ENCODE results near the gene PALD1.
A peak's percentile ranks its signal among the peaks of the same experiment; 100 is the strongest.

Gene PALD1

DNA sequence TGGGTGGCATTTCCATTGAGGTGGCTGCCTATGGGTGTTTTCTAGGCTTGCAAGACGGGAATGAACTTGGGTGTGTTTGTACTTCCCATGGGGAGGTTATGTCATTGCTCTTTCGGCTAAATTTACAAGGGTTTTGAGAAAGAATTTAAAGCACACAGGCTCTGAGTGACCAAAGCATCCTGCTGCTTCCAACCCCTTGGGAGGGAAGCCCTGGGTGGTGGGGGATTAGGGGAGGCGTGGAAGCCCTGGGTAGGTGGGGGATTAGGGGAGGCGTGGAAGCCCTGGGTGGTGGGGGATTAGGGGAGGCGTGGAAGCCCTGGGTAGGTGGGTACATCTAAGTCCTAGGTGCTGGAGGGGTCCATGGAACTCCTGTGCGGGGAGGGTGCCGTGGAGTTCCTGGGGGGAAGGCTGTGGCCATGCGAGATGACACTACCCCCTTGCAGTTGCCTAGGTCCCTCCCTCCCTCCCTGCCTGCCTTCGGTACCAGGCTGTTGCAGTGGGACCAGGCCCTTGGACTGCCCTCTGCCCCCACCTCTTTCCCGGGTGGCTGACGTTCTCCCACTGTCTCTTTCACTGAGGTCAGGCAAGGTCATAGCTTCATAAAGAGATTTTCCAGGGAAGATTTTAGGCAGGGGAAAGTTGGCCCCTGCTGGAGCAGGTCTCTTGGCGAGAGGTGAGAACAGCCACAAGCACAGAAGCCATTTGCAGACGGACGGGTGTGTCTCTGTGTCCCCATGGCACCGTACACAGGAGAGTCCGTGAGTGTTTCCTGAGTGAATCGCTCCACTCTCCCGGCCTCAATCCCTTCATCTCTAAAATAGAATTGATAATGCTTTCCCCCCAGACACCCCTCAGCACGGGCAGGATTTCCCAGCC is 104.5 kb downstream of the PALD1 start:
- no peak for DNase-seq (ENCODE audit: low read depth, low spot score)
- no CpG with 5 or more reads among the region's 19 CpGs for WGBS (ENCODE audit: insufficient coverage, insufficient read length)
- Histone ChIP-seq H3K36me3 (ENCODE audit: control insufficient read depth, insufficient read depth, low read length) (no peaks in the 10 kb centered on the region), H3K4me3 (ENCODE audit: low read length) (no peak overlapping the region), H3K4me1 (ENCODE audit: control insufficient read depth, insufficient read depth, low read length) (peaks cover 4% of the 10 kb centered on the region; the same call in 1 of the 2 replicates), H3K27ac (ENCODE audit: low read length) (no peak overlapping the region), H3K9me3 (ENCODE audit: control insufficient read depth, insufficient read depth, low read length) (no peaks in the 10 kb centered on the region), H3K27me3 (ENCODE audit: control insufficient read depth, insufficient read depth, low read length) (no peaks in the 10 kb centered on the region)

DNA sequence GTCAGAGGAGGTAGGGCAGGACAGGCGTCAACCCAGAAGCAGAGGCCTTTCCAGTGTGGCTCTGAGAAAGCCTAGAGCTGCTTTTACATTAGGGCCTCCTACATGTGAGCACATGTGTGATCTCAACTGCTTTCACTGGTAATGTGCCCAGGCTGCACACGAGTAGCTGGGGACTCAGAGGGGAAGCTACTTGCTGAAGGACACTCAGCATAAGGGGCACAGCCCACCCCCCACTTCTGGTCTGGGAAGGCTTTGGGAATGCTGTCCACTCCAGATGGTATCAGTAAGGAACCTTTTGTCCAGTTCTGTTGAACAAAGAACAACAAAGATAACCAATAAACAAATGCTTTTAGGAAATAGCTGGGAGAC is 105.1 kb downstream of the PALD1 start:
- no peak overlapping the region for H3K27ac ChIP-seq (ENCODE audit: low read length)
- H3K4me3 ChIP-seq (ENCODE audit: low read length) = no peak overlapping the region
- H3K4me1 ChIP-seq (ENCODE audit: control insufficient read depth, insufficient read depth, low read length) = peaks cover 4% of the 10 kb centered on the region; the same call in 1 of the 2 replicates
- no peaks in the 10 kb centered on the region for H3K9me3 ChIP-seq (ENCODE audit: control insufficient read depth, insufficient read depth, low read length)
- no peak for DNase-seq (ENCODE audit: low read depth, low spot score)
- WGBS (ENCODE audit: insufficient coverage, insufficient read length) = no CpG with 5 or more reads among the region's 2 CpGs
- no peaks in the 10 kb centered on the region for H3K27me3 ChIP-seq (ENCODE audit: control insufficient read depth, insufficient read depth, low read length)
- no peaks in the 10 kb centered on the region for H3K36me3 ChIP-seq (ENCODE audit: control insufficient read depth, insufficient read depth, low read length)

DNA sequence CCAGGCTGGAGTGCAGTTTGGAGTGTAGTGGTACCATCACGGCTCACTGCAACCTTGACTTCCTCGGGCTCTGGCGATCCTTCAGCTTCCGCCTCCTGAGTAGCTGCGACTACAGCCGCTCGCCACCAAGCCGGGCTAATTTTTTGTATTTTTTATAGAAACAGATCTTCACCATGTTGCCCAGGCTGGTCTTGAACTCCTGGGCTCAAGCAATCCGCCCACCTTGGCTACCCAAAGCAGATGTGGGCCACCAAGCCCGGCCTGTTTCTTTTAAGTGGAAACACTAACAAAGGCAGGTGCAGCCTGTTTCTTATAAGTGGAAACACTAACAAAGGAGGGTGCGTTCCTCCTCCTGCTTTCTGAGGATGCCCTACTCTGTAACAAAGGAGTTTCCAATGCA is 105.8 kb downstream of the PALD1 start:
- Histone ChIP-seq H3K27me3 (ENCODE audit: control insufficient read depth, insufficient read depth, low read length) (no peaks in the 10 kb centered on the region), H3K27ac (ENCODE audit: low read length) (no peak overlapping the region), H3K4me3 (ENCODE audit: low read length) (no peak overlapping the region), H3K36me3 (ENCODE audit: control insufficient read depth, insufficient read depth, low read length) (no peaks in the 10 kb centered on the region), H3K9me3 (ENCODE audit: control insufficient read depth, insufficient read depth, low read length) (no peaks in the 10 kb centered on the region), H3K4me1 (ENCODE audit: control insufficient read depth, insufficient read depth, low read length) (peaks cover 4% of the 10 kb centered on the region; the same call in 1 of the 2 replicates)
- no peak for DNase-seq (ENCODE audit: low read depth, low spot score)
- no CpG with 5 or more reads among the region's 11 CpGs for WGBS (ENCODE audit: insufficient coverage, insufficient read length)

DNA sequence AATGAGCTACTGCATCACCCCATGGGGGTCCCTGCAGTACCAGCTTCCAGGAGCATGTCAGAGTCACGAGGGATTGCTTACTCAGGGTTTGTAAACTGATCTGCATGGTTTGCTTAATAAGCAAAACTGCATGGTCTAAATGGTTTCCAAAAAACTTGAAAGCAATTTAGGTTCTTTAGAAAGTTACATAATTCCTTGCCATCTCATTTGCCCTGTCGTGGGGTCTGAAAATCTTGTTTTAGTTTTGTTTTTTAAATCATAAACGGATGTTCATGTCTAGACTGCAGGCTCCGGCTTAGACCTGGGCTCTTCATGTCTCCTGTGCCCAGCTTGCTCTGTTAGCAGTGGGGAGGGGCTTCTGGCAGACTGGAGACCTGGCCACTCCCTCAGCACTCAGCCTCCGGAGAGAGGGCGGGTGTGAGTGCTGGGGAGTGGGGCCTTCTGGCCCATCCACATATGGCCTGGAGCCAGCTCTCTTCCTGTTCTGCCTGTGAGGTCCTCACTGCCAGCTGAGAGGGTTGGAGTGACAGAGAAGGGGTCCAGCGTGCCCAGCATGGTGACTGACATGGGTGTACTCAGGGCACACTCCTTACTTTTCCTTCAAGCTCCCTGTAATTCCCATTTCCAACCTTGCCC is 106.5 kb downstream of the PALD1 start:
- peak; percentile 55 for DNase-seq (ENCODE audit: low read depth, low spot score)
- WGBS (ENCODE audit: insufficient coverage, insufficient read length) = no CpG with 5 or more reads among the region's 7 CpGs
- Histone ChIP-seq H3K4me1 (ENCODE audit: control insufficient read depth, insufficient read depth, low read length) (peaks cover 4% of the 10 kb centered on the region; the same call in 1 of the 2 replicates), H3K4me3 (ENCODE audit: low read length) (no peak overlapping the region), H3K27ac (ENCODE audit: low read length) (no peak overlapping the region), H3K36me3 (ENCODE audit: control insufficient read depth, insufficient read depth, low read length) (no peaks in the 10 kb centered on the region), H3K9me3 (ENCODE audit: control insufficient read depth, insufficient read depth, low read length) (no peaks in the 10 kb centered on the region), H3K27me3 (ENCODE audit: control insufficient read depth, insufficient read depth, low read length) (no peaks in the 10 kb centered on the region)

DNA sequence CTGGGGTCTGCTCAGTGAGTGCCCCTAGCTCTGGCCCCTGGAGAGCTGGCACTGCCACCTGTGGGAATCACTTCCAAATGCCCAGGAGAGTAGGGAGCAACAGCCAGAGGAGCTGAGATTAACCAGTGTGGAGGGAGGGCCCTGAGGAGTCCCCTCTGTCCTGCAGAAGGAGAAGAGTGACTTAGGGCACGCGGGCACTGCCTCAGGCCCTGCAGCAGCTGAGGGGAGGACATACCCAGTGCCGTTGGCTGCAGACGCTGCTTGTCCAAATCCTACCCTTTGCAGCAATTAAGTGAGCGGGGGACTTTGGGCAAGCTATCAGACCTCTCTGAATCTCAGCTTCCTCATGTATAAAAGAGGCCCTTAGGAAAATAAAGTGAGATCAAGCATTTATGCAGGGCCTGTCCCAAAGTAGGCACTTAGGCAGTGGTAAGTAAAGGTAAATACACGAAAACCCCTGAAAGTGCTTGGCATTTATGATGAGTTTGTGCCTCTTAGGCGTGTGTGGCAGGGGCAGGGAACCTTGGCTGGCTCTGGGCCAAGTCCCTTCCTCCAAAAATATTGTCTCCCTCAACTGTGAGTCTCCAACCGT is 107.1 kb downstream of the PALD1 start:
- no peak overlapping the region for H3K27ac ChIP-seq (ENCODE audit: low read length)

DNA sequence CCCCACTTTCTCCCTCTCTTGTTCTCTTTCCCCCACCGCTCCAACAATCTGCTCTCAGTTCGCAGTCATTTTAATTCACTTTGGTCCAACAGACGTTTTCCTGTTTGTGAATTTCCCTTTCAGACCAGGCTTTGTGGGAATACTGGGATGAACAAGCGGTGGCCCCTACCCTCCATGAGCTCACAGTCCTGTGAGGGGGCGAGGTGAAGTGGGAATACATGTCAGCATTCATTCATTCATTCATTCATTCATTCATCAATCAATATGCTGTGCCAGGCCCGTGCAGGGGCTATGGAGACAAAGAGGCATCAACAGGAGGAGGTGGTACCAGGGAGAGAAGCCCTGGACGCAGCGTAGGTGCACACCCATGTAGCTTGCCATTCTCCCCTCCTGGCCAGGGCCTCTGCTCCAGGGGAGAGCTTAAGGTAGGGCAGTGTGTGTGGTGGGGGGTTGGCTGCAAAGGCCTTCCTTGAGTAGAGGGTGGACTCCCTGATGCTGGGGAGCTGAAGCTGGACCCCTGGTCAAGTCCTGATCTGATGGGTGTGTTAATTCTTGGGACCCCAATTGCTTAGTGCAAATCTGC is 107.9 kb downstream of the PALD1 start:
- H3K27me3 ChIP-seq (ENCODE audit: control insufficient read depth, insufficient read depth, low read length) = no peaks in the 10 kb centered on the region
- DNase-seq (ENCODE audit: low read depth, low spot score) = no peak
- no peaks in the 10 kb centered on the region for H3K36me3 ChIP-seq (ENCODE audit: control insufficient read depth, insufficient read depth, low read length)
- H3K4me3 ChIP-seq (ENCODE audit: low read length) = no peak overlapping the region
- peaks cover 4% of the 10 kb centered on the region; the same call in 1 of the 2 replicates for H3K4me1 ChIP-seq (ENCODE audit: control insufficient read depth, insufficient read depth, low read length)
- no CpG with 5 or more reads among the region's 8 CpGs for WGBS (ENCODE audit: insufficient coverage, insufficient read length)
- no peak overlapping the region for H3K27ac ChIP-seq (ENCODE audit: low read length)
- no peaks in the 10 kb centered on the region for H3K9me3 ChIP-seq (ENCODE audit: control insufficient read depth, insufficient read depth, low read length)

More for the DNA sequence above, 107.1 kb downstream of the PALD1 start:
- H3K4me1 ChIP-seq (ENCODE audit: control insufficient read depth, insufficient read depth, low read length) = peaks cover 4% of the 10 kb centered on the region; the same call in 1 of the 2 replicates
- H3K9me3 ChIP-seq (ENCODE audit: control insufficient read depth, insufficient read depth, low read length) = no peaks in the 10 kb centered on the region
- no peaks in the 10 kb centered on the region for H3K36me3 ChIP-seq (ENCODE audit: control insufficient read depth, insufficient read depth, low read length)
- DNase-seq (ENCODE audit: low read depth, low spot score) = no peak
- WGBS (ENCODE audit: insufficient coverage, insufficient read length) = no CpG with 5 or more reads among the region's 8 CpGs
- H3K4me3 ChIP-seq (ENCODE audit: low read length) = no peak overlapping the region
- H3K27me3 ChIP-seq (ENCODE audit: control insufficient read depth, insufficient read depth, low read length) = no peaks in the 10 kb centered on the region

DNA sequence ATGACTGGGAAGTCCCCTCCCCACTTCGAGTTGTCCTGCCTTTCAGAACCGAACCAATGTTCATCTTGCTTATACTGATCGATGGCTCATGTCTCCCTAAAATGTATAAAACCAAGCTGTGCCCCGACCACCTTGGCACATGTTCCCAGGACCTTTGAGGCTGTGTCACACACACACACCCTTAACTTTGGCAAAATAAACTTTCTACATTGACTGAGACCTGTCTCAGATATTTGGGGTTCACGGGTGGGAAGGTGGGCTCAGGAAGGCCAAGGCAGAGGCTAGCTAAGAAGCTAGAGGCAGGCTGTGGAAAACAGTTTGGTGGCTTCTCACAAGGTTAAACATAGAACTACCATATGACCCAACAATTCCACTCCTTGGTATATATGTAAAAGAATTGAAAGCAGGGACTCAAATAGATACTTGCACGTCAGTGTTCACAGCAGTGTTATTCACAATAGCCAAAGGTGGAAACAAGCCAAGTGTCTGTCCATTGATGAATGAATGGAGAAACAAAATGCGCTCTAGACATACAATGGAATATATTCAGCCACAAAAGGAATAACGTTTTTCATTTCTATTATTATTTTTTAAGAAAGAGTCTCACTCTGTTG is 108.6 kb downstream of the PALD1 start:
- Histone ChIP-seq H3K27me3 (ENCODE audit: control insufficient read depth, insufficient read depth, low read length) (no peaks in the 10 kb centered on the region), H3K9me3 (ENCODE audit: control insufficient read depth, insufficient read depth, low read length) (no peaks in the 10 kb centered on the region), H3K36me3 (ENCODE audit: control insufficient read depth, insufficient read depth, low read length) (no peaks in the 10 kb centered on the region), H3K4me3 (ENCODE audit: low read length) (no peak overlapping the region), H3K4me1 (ENCODE audit: control insufficient read depth, insufficient read depth, low read length) (peaks cover 4% of the 10 kb centered on the region; the same call in 1 of the 2 replicates), H3K27ac (ENCODE audit: low read length) (no peak overlapping the region)
- WGBS (ENCODE audit: insufficient coverage, insufficient read length) = no CpG with 5 or more reads among the region's 8 CpGs
- no peak for DNase-seq (ENCODE audit: low read depth, low spot score)

DNA sequence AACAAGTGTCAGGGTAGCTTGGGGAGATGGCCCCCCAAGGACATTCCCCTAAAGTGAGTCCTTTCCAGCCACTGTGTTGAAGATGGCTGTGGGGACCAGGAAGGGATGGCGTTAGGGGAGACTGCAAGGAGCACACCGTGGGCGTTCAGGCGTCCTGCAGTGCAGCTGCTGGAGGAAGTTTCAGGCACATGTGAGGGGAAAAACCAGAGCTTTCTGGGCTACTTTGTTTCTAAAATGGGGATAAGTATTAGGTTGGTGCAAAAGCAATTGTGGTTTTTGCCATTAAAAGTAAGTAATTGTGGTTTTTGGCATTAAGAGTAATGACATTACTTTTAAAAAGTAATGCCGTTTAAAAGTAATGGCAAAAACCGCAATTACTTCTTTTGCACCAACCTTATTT is 109.7 kb downstream of the PALD1 start:
- no CpG with 5 or more reads among the region's 6 CpGs for WGBS (ENCODE audit: insufficient coverage, insufficient read length)
- Histone ChIP-seq H3K27me3 (ENCODE audit: control insufficient read depth, insufficient read depth, low read length) (no peaks in the 10 kb centered on the region), H3K4me1 (ENCODE audit: control insufficient read depth, insufficient read depth, low read length) (peaks cover 4% of the 10 kb centered on the region; the same call in 1 of the 2 replicates), H3K9me3 (ENCODE audit: control insufficient read depth, insufficient read depth, low read length) (no peaks in the 10 kb centered on the region), H3K27ac (ENCODE audit: low read length) (no peak overlapping the region), H3K36me3 (ENCODE audit: control insufficient read depth, insufficient read depth, low read length) (no peaks in the 10 kb centered on the region), H3K4me3 (ENCODE audit: low read length) (no peak overlapping the region)
- no peak for DNase-seq (ENCODE audit: low read depth, low spot score)

DNA sequence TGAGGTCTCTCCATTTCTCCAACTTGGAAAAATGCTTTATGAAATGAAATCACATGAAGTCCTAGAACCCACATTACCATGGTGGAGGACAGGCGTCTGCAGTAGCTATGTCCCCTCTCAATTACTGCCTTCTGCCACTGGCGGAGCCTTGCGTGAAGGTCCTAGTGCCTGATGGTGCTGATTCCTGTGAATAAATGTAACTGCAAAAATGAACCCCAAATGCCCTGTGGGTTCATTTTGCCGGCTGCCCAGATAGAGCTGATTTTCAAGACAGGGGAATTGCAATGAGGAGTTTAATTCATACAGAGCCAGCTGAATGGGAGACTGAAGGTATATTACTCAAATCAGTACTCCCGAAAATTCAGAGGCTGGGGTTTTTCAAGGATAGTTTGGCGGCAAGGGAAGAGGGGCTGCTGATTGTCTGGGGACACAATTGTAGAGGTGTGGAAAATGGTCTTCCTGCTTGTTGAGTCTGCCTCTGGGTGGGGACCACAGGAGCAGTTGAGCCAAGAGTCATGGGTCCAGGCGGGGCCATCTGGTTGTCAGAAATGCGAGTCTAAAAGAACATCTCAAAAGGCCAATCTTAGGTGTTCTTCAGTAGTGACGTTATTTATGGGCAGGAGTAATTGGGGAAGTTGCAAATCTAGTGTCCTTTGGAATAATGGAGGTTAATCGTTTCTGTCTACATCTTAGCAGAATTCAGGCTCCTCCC is 110.4 kb downstream of the PALD1 start:
- H3K4me1 ChIP-seq (ENCODE audit: control insufficient read depth, insufficient read depth, low read length) = peaks cover 4% of the 10 kb centered on the region; the same call in 1 of the 2 replicates
- WGBS (ENCODE audit: insufficient coverage, insufficient read length) = no CpG with 5 or more reads among the region's 10 CpGs
- no peak overlapping the region for H3K4me3 ChIP-seq (ENCODE audit: low read length)
- no peaks in the 10 kb centered on the region for H3K9me3 ChIP-seq (ENCODE audit: control insufficient read depth, insufficient read depth, low read length)
- no peaks in the 10 kb centered on the region for H3K36me3 ChIP-seq (ENCODE audit: control insufficient read depth, insufficient read depth, low read length)
- no peak for DNase-seq (ENCODE audit: low read depth, low spot score)
- H3K27me3 ChIP-seq (ENCODE audit: control insufficient read depth, insufficient read depth, low read length) = no peaks in the 10 kb centered on the region
- no peak overlapping the region for H3K27ac ChIP-seq (ENCODE audit: low read length)
